Astrocyte of the hippocampus (primary cell): ENCODE results near the gene CNP.
A peak's percentile ranks its signal among the peaks of the same experiment; 100 is the strongest.

ENCODE experiments used
- DNase-seq: peaks from one replicate; pipeline ENCODE4 v3.0.0; 2011; ENCODE audit warnings: low read depth, low spot score

Gene CNP

GRCh38 chr17:41942626-41943373 is 23.8 kb upstream of the CNP start:
- DNase-seq = no peak

- DNase-seq = no peak
Measured at GRCh38 chr17:41943492-41943891, 23.1 kb upstream of the CNP start.

DNA sequence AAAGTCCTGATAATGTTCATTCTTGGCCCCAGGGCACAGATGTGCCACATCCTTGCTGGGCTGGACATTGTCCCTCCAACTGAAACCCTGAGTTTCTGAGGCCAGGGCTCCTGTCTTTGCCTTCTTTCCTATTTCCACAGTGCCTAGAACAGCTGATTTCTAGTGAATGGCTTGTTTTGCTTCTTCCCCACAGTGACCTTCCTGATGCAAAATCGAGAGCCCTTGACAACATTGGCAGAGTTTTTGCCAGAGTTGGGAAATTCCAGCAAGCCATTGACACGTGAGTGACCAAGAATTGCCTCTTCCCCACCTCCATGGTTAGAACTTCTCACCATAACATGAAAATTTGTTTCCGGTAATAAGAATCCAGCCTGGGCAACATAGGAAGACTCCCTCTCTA is 21.7 kb upstream of the CNP start:
- no peak for DNase-seq

- DNase-seq = no peak
Measured at GRCh38 chr17:41948762-41949460, 17.7 kb upstream of the CNP start.

DNA sequence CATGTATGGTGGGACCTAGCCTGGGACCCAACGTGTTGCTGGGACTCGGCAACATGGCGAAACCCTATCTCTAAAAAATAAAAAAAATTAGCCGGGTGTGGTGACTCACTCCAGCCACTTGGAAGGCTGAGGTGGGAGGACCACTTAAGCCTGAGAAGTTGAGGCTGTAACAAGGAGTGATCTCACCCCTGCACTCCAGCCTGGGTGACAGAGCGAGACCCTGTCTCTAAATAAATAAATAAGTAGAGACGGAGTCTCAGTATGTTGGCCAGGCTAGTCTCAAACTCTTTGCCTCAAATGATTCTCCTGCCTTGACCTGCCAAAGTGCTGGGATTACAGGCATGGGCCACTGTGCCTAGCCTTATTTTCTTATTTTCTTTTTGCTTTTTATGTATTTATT is 10.1 kb upstream of the CNP start:
- no peak for DNase-seq

GRCh38 chr17:41957031-41957868 is 9.3 kb upstream of the CNP start:
- DNase-seq = no peak

GRCh38 chr17:41957869-41958439 is 8.6 kb upstream of the CNP start:
- no peak for DNase-seq

- no peak for DNase-seq
Measured at GRCh38 chr17:41959030-41959335, 7.6 kb upstream of the CNP start.

DNA sequence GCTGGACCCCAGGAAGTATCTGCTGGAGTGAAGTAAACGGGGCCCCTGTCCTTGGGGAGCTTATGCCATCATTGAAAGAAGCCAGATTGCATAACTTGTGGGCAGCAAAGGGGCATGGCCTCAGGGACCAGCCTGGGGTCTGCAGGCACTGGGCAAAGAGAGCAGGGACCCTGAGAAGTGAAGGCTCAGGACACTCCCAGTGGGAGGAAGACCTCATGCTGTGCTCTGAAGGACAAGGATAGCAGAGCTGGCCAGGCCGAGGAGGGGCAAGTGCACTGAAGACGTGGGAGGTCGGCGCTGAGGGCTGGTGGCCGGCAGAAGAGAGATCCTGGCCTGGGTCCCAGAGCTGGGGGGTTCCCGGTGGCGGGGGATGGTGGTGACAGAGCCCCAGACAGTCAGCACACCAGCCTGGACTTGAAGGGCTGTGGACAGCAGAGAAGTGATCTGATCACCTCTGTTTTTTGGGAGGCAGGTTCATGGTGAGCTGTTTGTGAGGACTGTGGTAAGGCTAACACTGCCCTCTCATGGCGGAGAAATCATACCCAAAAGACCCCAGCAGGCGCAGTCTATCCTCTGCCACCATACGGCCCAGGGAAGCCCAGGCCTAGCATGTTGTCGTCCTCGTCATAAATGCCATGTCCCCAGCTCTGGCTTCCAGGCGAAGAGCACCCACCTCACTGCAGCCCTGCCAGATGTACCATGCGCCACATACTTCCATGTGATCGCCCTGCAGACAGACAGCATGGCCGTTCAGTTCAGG is 7.1 kb upstream of the CNP start:
- peak; percentile 70 for DNase-seq

GRCh38 chr17:41962111-41962510 is 4.5 kb upstream of the CNP start:
- no peak for DNase-seq

DNA sequence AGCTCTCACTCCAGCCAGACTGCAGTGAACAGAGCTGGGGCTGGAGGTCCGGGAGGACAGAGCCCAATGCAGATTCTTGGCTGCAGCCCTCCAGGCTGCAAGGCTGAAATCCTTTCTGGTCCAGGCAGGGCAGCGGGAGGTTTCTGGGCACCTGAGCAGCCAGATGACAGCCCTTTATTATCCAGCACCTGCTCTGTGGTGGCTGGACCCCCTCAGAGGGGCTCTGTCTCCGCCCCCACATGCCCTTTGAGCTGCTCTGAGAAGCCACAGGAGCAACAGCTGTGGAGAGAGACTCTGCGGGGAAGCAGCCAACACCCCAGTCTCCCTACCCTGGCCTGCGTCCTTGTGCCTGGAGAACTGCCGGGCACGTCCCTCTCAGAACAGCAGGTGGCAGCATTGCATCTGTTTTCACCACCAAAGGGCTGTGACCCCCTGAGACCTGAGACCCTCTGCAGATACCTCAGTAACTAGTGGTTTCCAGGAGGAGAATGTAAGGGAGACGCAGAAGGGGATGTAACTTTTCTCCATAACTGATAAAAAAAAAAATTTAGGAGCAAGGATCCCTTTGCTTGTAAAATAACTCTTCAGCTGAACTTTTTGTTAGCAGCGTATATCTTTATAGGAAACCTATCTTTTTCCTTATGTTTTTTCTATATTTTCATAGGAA is 3.7 kb upstream of the CNP start:
- peak; percentile 78 for DNase-seq

DNA sequence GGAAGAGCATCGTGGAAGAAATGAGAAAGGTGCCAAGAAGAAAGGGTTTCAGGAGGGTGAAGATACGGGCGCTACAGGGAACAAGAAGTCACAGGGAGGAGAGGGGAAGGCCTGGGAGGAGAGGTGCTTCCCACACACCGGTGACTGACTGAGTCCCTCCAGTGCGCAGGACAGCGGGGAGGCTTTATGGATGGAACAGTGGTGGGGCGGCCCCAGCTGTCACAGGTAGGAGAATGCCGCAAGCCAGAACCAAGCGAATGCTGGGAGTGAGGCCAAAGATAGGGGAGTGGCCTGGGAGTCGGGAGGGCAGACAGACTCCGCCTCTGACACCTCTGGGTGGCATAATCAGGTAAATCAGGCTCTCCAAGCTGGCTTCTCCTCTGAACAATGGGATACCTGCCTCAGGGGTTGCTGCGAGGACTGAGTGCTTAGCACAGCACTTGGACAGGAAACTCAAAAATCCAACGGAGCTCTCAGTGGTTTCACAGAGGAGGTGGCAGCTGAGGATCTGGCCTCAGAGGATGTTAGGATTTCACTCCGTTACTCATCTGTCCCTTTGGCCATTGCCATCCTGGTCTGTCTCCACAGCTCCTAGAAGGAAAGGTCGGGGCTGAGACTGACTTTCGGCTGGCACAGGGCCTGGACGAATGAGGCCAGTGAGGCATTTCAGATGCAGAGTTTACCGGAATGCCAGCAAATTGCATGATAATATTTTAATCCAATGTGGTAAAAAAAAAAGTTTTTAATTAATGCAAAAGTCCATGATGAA is 717 bp upstream of the CNP start:
- DNase-seq = peak; percentile 59

- peak; percentile 32 for DNase-seq
Measured at GRCh38 chr17:41967141-41967920, 736 bp downstream of the CNP start.

DNA sequence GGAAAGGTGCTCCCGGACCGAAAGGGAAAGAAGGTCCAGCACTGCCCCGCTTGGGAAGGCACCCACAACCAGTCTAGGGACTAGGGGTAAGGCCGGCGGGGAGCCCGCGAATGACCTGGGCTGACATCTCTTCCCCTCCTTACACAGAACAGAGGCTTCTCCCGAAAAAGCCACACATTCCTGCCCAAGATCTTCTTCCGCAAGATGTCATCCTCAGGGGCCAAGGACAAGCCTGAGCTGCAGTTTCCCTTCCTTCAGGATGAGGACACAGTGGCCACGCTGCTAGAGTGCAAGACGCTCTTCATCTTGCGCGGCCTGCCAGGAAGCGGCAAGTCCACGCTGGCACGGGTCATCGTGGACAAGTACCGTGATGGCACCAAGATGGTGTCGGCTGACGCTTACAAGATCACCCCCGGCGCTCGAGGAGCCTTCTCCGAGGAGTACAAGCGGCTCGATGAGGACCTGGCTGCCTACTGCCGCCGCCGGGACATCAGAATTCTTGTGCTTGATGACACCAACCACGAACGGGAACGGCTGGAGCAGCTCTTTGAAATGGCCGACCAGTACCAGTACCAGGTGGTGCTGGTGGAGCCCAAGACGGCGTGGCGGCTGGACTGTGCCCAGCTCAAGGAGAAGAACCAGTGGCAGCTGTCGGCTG is 1.5 kb downstream of the CNP start:
- no peak for DNase-seq

GRCh38 chr17:41968676-41969075 is 2.1 kb downstream of the CNP start:
- DNase-seq = no peak

GRCh38 chr17:41970901-41971331 is 4.3 kb downstream of the CNP start:
- no peak for DNase-seq

- no peak for DNase-seq
Measured at GRCh38 chr17:41971721-41972523, 5.3 kb downstream of the CNP start.
